ENCODE data around the gene PLLP.

- TF ChIP-seq CTCF (IDR thresholded peaks at IDR 0.05; ENCODE audit: poor library complexity, severe bottlenecking), result no peak
- no peak for TF ChIP-seq POLR2AphosphoS5 (IDR thresholded peaks at IDR 0.05)
- TF ChIP-seq RAD21 (conservative IDR thresholded peaks at IDR 0.05), result no peak
- TF ChIP-seq SMC3 (conservative IDR thresholded peaks at IDR 0.05; ENCODE audit: poor library complexity), result no peak
- TF ChIP-seq TAF1 (IDR thresholded peaks at IDR 0.05; ENCODE audit: low read depth), result no peak
- TF ChIP-seq EZH2 (IDR thresholded peaks at IDR 0.05; ENCODE audit: borderline replicate concordance, insufficient read depth, low read length, poor library complexity, severe bottlenecking), result no peak
- no peak for TF ChIP-seq MXI1 (conservative IDR thresholded peaks at IDR 0.05; ENCODE audit: poor library complexity, severe bottlenecking)
- TF ChIP-seq EP300 (conservative IDR thresholded peaks at IDR 0.05; ENCODE audit: poor library complexity, severe bottlenecking), result no peak
- TF ChIP-seq REST (IDR thresholded peaks at IDR 0.05; ENCODE audit: borderline replicate concordance), result no peak
Observed at GRCh38 chr16:57257455-57258070, 26.9 kb downstream of the PLLP start.

All from neural cell (in vitro differentiated cells).